GM19468 (cell line): Measurements from ENCODE around the gene SETDB1.

Experiments used
- ATAC-seq: cut with Tn5 transposase; IDR thresholded peaks from one replicate; pipeline ENCODE4 v1.9.1; 2021; ENCODE audit warnings: mild to moderate bottlenecking, moderate library complexity, moderate number of reproducible peaks; ENCODE audit not compliant: unreplicated experiment; ENCODE audit errors: extremely low read depth

The SETDB1 gene

GRCh38 chr1:150999926-151000325 is 73.8 kb downstream of the SETDB1 start:
- ATAC-seq = no peak

DNA sequence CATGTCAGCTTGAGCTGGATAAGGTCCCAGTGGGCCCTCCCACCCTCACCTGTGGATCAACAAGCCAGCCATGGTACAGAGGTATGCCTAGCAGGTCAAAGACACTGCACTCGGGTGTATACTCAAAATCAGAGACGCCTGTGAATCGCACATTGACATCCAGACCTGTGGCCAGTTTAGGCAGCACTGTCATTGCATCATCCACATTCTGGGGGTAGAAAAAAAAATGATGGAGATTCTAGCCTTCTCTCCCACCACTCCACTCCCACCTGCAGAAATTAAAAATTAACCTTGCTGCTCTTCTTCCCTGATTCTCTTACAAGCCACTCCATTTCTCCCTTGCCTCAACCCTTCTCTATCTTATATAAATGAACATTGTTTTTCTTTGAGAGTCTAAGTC is 74.2 kb downstream of the SETDB1 start:
- ATAC-seq = no peak

- no peak for ATAC-seq
Observed at GRCh38 chr1:151001602-151002001, 75.4 kb downstream of the SETDB1 start.

- no peak for ATAC-seq
Observed at GRCh38 chr1:151002051-151002450, 75.9 kb downstream of the SETDB1 start.

- ATAC-seq = no peak
Observed at GRCh38 chr1:151002611-151003010, 76.4 kb downstream of the SETDB1 start.

GRCh38 chr1:151003180-151003579 is 77.0 kb downstream of the SETDB1 start:
- no peak for ATAC-seq

GRCh38 chr1:151005729-151006319 is 79.7 kb downstream of the SETDB1 start:
- ATAC-seq = no peak

DNA sequence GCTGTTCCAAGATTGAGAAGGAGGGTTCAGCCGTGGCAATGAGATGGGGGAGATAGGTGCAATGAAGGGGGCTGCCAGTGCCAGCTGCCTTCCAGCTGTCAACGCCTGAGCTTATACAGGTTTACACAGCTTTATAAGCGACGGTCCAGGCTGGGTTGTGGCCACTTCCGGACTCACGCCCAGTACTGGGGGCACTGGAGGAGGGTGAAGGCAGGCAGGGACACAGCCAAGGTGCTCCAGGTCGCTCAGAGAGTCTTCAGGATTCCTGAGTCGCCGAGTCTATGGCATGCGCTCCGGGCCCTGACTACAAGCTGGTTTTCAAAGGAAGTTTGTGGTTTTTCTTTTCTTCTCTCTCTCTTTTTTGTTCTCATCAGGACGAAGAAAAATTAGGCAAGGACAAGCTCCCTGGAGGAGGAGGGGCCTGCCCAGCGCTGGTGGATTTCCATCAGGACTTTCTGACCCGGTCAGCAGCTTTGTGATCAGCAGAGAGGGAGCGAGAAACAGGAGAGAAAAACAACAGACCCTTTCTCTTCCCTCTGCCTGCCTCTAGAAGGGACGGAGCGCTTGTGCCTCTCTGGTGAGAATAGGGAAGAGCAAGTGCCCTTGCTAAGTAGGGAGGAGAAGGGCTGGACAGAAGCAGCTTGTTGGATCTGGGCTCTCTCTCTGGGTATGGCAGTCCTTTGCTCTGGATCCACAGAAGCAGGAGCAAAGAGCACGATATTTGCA is 80.3 kb downstream of the SETDB1 start, which contains the start of gene MINDY1:
Gene MINDY1, minus strand, starts transcription at position 576 of the 726 bp plus-strand sequence. CDS start 4,285 bp downstream, outside the sequence.
- ATAC-seq = no peak

GRCh38 chr1:151007853-151008243 is 81.7 kb downstream of the SETDB1 start:
- ATAC-seq = no peak

DNA sequence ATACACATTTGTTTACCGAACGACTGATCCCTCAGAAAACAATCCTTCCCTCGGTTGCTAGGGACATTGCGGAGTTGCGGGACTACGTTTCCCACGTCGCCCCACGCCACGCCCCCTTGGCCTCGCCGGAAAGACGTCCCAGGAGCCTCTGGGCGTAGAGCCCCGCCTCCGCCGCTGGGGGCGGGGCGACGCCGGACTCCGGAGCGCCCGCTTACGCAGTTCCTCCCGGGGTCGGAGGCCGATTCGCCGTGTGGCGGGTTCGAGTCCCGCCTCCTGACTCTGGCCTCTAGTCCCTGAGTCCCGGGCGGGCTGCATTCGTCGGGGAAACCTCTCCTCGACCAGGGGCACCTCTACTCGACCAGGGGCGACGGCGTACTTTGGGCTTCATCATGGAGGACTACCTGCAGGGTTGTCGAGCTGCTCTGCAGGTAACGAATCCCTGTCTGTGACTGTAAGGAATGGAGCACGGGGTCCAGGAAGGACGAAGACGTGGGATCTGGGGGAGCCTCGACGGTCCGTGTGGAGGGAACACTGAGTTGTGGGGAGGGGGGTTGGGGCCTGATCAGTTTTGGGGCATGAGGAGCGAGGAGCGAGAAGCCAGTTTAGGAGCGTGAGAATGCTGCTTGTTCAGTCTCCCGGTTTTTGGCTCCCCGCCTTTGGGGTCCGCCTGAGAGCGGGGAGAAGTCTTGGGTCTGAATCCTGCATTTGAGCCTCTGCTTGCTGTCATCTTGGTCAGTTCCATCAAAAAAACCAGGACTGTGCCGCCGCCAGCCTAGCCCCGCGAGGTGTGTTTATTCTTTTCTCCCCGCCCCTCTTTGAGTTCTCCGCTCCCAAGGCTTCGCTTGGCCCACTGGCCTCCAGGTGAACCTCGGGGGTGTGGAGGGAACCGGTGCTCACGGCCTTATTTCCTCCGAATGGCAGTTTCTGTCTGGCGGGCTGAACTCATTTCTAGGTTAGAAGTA is 82.4 kb downstream of the SETDB1 start, which contains the start of gene PRUNE1:
Gene PRUNE1, plus strand, starts transcription at position 206 of the 962 bp plus-strand sequence. Its CDS starts 184 bp downstream, at position 390.
- ATAC-seq = peak; percentile 36

- no peak for ATAC-seq
Observed at GRCh38 chr1:151009206-151009587, 83.0 kb downstream of the SETDB1 start.

GRCh38 chr1:151009674-151010345 is 83.6 kb downstream of the SETDB1 start:
- no peak for ATAC-seq

- ATAC-seq = no peak
Observed at GRCh38 chr1:151010346-151010726, 84.2 kb downstream of the SETDB1 start.

GRCh38 chr1:151011154-151011850 is 85.1 kb downstream of the SETDB1 start:
- no peak for ATAC-seq

- ATAC-seq = no peak
Observed at GRCh38 chr1:151012684-151013471, 86.7 kb downstream of the SETDB1 start.

DNA sequence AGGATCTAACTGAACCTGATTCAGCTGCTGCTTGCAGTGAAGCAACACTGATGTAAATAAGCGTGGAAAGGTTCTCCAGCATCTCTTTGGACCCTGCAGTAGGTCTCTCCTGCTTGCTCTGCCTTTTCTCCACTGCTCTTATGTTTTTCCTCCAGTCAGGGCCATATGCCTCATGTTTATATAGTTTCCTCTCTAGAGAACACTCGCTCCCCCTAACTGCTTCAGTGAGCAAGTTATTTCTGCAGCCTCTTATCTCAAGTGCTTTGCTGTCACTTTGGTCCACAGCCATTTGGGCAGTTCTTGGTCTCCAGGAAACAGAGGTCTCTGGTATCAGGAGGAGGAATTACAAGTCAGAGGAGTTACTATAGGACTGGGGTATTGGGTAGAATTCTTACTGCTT is 87.4 kb downstream of the SETDB1 start:
- ATAC-seq = no peak
